ENCODE measurements around the gene SF3B6. TPM values are rescaled to one million over a fixed set of nuclear protein-coding genes. Genes with fewer than 3 reads are reported as not detected.

SF3B6 gene
- total and polyA plus RNA-seq, 2 of the 4 experiments (the other 2 are of a cell fraction): 143 to 191 TPM

DNA sequence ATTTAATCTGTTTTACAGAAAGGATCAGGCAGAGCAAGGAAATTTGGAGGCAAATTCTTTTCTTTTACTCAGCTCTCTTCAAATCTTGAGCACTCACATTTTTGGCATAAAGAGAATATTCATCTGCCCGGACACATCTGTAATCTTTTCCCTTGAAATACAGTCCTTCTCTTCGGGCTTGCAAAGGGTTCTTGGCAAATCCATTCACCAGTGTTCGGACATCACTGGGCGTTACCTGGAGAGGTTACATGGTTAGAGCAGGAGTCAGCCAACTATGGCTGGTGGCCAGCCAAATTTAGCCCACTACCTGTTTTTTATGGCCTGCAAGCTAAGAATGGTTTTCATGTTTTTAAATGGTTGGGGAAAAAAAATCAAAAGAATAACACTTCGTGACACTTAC is 44.9 kb upstream of the SF3B6 start:
- peaks cover 6% of the 10 kb centered on the region for H3K9me1 ChIP-seq (ENCODE audit: insufficient read depth, low read length)
- H3K4ac ChIP-seq (ENCODE audit: low read depth, low read length): no peak overlapping the region
- H3K9me3 ChIP-seq (ENCODE audit: control insufficient read depth, insufficient read depth, low read length): no peaks in the 10 kb centered on the region
- no peak overlapping the region for H2AK5ac ChIP-seq (ENCODE audit: low read depth, low read length)
- no peak overlapping the region for H4K5ac ChIP-seq (ENCODE audit: low read depth, low read length)
- in situ Hi-C loops (cut with MboI; ENCODE audit: low sequenced_read_pairs): no loop called here
- no peak overlapping the region for H3K14ac ChIP-seq (replicated peaks; ENCODE audit: low read depth, low read length)
- no peak overlapping the region for H2AFZ ChIP-seq (replicated peaks; ENCODE audit: low read length, poor library complexity)
- no peaks in the 10 kb centered on the region for H3K27me3 ChIP-seq (ENCODE audit: control insufficient read depth, insufficient read depth, low read length)
- dilution Hi-C loops (cut with HindIII; ENCODE audit: low sequenced_read_pairs, unreplicated experiment): no loop called here
- H3K9ac ChIP-seq (ENCODE audit: low read depth, low read length): no peak overlapping the region
- H2BK5ac ChIP-seq (ENCODE audit: low read depth, low read length, poor library complexity, severe bottlenecking): no peak overlapping the region
- peaks cover 20 to 24% of the 10 kb centered on the region in 2 experiments for H3K79me1 ChIP-seq (ENCODE audit: low read depth in 1 of 2, low read length in 2 of 2)
- H4K91ac ChIP-seq (ENCODE audit: insufficient read depth, low read depth, low read length): no peak overlapping the region
- no peak for ATAC-seq (ENCODE audit: low read depth)
- no peak overlapping the region for H2BK20ac ChIP-seq (ENCODE audit: low read depth, low read length)
- no peaks in the 10 kb centered on the region for H3K4me1 ChIP-seq (ENCODE audit: control insufficient read depth, insufficient read depth, low read length)
- no peak overlapping the region for H2BK120ac ChIP-seq (ENCODE audit: low read depth, low read length)
- H2BK15ac ChIP-seq (ENCODE audit: low read depth, low read length): no peak overlapping the region
- H3K36me3 ChIP-seq (ENCODE audit: control insufficient read depth, insufficient read depth, low read length): no peaks in the 10 kb centered on the region
- intact Hi-C loops (cut with micrococcal nuclease): no loop called here
- H3K23ac ChIP-seq (ENCODE audit: low read depth, low read length): no peak overlapping the region
- no CpG with 5 or more reads among the region's 5 CpGs for WGBS, 2 experiments (ENCODE audit: extremely low coverage in 2 of 2, insufficient read length in 1 of 2)
- TF ChIP-seq, protein P1, sequence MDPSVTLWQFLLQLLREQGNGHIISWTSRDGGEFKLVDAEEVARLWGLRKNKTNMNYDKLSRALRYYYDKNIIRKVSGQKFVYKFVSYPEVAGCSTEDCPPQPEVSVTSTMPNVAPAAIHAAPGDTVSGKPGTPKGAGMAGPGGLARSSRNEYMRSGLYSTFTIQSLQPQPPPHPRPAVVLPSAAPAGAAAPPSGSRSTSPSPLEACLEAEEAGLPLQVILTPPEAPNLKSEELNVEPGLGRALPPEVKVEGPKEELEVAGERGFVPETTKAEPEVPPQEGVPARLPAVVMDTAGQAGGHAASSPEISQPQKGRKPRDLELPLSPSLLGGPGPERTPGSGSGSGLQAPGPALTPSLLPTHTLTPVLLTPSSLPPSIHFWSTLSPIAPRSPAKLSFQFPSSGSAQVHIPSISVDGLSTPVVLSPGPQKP (IDR thresholded peaks at IDR 0.05; ENCODE audit: borderline replicate concordance, low read depth, low read length): no peak
- TF ChIP-seq MXI1 (IDR thresholded peaks at IDR 0.05; ENCODE audit: borderline replicate concordance, low read depth, low read length) (no peak), BHLHE40 (IDR thresholded peaks at IDR 0.05; ENCODE audit: low read depth, low read length) (no peak), FOS (IDR thresholded peaks at IDR 0.05; ENCODE audit: low read depth, low read length) (no peak), NFE2L2 (IDR thresholded peaks at IDR 0.05; ENCODE audit: low read depth, low read length) (no peak), MAFK (IDR thresholded peaks at IDR 0.05; ENCODE audit: low read depth, low read length) (no peak), SMC3 (IDR thresholded peaks at IDR 0.05; ENCODE audit: low read depth, low read length) (no peak)
- no peak overlapping the region for H3K27ac ChIP-seq (ENCODE audit: insufficient read depth, low read length)
- H3K4me2 ChIP-seq (ENCODE audit: low read depth, low read length): no peak overlapping the region
- no peak overlapping the region for H3K56ac ChIP-seq (ENCODE audit: extremely low read depth, insufficient read depth, low read length)
- no peak overlapping the region for H3K4me3 ChIP-seq (ENCODE audit: insufficient read depth, low read depth, low read length)
- ChIA-PET CTCF (no interaction called here), POLR2A (ENCODE audit: unreplicated experiment) (no interaction called here)
- no TSS peak for BruUV-seq (replicated peaks)
- H4K20me1 ChIP-seq (ENCODE audit: insufficient read depth, low read length): no peaks in the 10 kb centered on the region
- no peak for DNase-seq
- no peak overlapping the region for H2AK9ac ChIP-seq (replicated peaks; ENCODE audit: low read depth, low read length, poor library complexity)
- no peak overlapping the region for H4K8ac ChIP-seq (ENCODE audit: low read depth in 2 of 2, low read length in 2 of 2)
- no peak overlapping the region for H3K18ac ChIP-seq (ENCODE audit: low read depth, low read length)
